ENCODE results near the gene XKR7.

GRCh38 chr20:31967830-31968249 is at the start of gene XKR7:
- TF ChIP-seq CTCF (IDR thresholded peaks at IDR 0.05 in 8 of 11, conservative IDR thresholded peaks at IDR 0.05 in 3 of 11) (no peak), POLR2A (IDR thresholded peaks at IDR 0.05) (no peak), POLR2AphosphoS5 (IDR thresholded peaks at IDR 0.05) (no peak)

Data from spleen (tissue), 7 donors.